Islet precursor cell (in vitro differentiated cells): Measurements from ENCODE around the gene ENDOV.

ENCODE experiments used
- DNase-seq: peaks from one replicate; pipeline ENCODE4 v3.0.0-alpha.2; 2018

ENDOV gene

DNA sequence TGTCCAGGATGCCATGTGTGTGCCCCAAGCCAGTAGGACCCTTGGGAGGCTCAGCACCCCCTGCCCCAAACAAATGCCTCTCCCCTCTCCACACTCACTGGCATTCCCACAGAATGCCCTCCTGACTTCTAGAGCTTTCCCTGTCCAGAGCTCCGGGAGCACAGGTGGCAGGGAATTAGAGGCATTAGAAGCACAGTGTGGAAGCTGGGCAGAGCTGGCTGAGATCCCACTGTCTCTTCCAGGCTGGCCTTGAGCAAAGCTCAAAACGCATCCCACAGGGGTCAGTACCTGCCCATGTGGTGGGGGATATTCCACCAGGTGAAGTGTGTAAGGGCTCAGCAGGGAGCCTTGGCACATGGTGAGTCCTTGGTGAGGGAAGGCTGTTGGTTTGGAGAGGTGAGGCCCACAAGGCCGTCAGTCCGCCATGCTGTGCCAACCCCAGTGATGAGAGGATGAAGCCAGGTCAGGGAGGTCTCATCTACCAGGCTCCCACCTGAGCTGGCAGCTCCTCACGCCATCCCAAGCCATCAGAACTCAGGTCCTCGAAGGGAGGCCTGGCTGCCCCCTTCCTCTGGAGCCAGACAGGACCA is 18.1 kb downstream of the ENDOV start:
- no peak for DNase-seq

DNA sequence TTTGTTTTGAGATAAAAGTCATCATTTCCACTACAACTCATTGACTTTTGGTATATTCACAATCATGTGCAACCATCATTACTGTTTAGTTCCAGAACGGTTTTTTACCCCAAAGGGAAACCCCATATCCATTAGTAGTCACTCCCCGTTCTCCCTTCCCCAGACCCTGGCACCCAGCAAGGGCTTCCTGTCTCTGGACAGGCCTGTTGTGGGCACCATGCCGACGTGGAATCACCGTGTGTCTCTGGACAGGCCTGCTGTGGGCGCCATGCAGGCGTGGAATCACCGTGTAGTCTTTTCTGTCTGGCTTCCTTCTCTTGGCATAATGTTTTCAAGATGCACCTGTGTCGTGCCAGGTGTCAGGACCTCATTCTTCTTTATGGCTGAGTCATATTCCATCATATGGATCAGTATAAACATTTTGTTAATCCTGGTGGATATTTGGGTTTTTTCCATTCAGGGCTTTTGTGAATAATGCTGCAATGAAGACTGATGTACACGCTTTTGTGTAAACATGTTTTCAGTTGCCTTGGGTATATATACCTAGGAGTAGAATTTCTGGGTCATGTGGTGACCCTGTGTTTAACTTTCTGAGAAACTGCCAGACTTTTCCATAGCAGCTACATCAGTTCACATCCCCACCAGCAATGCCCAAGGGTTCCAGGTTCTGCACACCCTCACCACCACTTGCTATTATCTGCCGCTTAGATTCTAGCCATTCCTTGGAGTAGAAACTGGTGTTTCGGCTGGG is 19.1 kb downstream of the ENDOV start:
- no peak for DNase-seq

DNA sequence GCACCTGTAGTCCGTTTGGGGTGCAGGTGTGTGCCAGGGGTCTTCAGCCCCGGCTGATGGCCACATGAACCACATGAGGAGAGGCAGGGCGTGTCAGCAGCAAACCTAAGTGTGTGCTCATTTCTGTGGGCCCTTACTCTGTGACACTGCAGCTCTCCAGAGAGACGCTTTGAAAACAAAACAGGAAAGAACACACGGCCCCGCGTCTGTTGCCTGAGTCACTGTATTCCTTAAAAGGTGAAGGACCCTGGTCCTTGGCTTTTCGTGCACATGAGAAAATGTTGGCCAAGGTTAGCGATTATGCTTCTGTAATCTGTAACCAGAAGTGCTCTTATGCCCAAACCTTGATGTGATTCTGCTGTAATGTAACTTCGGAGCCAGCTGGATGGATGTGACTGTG is 22.6 kb downstream of the ENDOV start:
- DNase-seq = no peak

DNA sequence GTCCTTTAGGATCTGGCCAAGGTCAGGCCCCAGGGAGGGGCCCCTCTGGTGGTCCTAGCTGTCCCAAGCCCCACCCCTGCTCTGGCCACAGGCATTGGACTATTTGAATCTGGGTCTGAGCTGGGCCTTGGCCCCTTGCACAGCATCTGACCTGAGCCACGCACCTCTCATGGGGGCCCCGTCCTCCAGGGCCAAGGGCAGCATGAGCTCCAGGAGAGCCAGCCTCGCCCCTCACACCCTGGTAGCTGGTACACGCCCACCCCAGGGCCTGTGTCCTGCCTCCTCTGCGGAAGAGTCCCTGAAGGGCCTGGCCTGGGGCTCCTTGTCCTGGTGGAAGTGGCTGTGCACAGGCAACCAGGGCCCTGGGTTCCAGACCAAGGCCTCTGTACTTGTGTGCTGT is 23.8 kb downstream of the ENDOV start:
- no peak for DNase-seq

DNA sequence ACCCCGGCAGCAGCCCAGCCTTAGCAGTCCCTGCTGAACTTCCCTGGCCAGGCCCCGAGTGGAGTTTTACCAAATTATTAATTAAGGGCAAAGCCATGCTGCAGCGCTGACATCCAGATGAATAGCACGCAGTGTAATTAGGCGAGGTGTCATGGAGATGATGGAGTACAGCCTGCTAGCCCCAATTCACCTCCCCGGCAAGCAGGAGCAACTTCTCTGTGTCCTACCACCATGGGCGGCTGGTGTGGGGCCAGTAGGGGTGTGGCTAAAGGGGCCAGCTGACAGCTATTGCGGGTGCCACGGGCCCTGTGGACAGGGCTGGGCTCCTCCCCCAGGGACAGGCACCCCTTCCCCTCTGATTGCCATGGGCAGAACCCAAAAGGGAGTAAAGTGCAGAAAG is 24.5 kb downstream of the ENDOV start:
- DNase-seq = no peak

DNA sequence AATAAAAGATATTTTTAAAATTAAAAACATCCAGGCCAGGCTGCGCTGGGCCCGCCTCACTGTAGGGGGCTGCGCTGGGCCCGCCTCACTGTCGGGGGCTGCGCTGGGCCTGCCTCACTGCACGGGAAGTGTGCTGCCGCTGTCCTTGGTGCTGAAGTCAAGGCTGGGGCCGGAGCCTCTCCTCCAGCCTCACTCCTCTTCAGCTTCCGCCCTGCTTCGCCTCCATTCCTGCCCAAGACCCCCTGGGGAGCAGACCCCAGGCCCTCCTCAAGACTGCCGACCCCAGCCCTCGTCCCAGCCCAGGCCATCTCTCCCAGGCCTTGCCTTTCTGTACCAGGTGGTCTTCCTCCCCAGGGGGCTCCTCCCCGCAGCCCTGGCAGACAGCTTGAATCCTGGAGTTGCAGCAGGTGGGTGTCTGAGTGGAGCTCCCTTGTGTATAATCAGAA is 26.2 kb downstream of the ENDOV start:
- DNase-seq = peak; percentile 91

DNA sequence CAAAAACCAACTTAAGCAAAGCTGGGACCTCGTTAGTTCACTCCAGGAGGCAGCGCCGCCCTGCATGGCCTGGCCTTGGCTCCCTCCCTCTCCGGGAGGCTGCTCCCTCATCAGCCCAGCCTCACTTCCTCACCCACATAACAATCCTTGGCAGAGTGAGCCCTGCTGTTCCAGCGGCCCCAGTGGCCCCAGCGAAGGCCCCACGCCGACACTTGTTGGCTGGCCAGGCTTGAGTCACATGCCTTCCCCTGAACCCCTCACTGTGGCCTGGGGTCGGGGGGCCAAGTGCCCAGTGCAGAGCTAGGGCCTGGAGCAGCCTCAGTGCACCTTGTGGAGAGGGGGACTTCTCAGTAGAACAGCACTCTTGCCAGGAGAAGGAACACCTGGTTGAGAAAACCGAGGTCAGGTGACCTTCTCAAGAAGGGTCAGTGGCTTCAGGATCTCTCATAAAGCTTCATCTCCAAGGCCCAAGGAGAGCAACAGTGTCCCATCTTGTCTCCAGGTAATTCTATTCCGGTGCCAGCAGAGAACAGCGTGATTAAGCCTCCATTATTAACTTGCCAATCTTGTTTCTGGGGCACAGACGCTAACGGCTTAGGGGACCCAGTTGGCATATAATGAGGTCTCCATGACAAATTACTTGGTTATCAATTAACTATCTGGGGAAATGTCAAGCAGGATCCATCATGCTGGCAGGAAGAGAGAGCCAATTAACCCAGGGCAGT is 26.8 kb downstream of the ENDOV start:
- no peak for DNase-seq

DNA sequence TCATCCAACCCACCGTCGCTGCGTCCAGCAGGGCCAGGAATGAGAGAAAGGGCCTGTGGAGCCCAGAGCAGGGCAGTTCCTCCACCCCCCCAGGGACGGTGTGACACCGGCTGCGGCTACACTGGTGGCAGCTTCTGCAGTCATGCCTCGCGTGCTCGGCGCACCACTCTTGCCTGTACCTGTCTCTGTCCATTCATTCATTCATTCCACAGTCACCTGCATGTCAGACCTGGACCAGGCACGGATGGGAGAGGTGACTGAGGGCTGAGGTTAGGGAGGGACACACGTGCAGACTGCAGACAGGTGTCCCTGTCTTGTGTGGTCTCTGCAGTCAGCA is 27.3 kb downstream of the ENDOV start:
- DNase-seq = no peak

DNA sequence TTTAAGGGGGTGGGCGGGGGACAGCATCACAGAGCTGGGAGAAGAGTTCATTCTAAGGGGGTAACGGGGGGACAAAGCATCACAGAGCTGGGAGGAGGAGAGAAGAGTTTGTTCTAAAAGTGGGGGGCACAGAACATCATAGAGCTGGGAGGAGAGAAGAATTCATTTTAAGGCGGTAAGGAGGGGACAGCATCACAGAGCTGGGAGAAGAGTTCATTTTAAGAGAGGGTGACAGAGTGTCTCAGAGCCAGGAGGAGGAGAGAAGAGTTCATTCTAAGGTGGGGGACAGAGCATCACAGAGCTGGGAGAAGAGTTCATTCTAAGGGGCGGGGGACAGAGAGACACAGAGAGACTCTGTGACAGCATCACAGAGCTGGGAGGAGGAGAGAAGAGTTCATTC is 27.8 kb downstream of the ENDOV start:
- DNase-seq = no peak

DNA sequence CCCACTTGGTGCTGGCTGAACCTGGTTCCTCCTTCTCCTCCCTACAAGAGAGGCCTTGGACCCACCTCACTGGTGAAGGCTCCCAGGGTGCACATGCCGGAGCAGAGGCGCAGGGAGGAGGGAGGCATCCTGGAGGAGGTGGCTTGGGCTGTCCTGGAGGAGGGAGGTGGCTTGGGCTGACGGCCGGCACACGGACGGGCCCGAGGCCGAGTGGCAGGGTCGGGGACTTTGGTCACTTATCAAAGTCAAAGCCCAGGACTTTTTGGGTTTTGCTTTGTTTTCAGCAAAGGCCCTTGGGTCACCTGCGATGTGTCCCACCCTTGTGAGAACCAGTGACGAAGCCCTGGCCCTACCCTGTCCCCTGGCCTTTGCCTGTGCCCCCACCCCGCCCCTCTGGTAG is 28.5 kb downstream of the ENDOV start:
- no peak for DNase-seq

DNA sequence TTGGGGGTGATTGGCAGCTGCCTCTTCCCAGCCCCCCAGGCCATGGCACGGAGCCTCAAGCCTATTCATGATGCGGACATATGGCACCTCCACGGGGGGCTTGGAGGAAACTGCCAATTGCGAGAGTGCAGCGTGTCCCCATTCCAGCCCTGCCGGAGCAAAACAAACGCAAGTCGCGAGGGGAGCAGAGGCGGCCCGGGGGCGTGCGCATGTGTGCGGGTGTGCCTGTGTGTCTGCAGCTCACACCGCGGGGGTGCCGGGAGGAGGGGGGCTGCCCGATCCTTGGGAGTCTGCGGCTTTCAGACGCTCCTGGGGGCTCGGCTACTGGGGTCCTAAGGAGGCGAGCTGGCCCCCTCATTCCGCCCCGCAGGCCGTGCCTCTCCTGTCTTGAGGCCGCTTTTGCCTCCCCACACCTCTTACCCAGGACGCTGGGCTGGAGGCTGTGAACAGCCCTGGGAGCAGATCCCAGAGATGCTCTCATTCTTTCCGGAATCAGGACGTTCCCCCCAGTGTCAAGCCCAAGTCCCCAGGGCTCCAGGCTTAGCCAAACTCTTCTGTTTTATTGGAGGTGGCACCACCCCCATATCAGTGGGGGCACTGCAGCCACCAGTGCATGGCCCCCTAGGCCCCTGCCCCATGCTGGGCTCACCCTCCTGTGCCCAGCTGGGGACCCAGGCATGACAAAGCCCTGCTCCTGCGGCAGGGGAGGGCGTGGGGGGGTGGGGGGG is 29.1 kb downstream of the ENDOV start:
- DNase-seq = no peak

DNA sequence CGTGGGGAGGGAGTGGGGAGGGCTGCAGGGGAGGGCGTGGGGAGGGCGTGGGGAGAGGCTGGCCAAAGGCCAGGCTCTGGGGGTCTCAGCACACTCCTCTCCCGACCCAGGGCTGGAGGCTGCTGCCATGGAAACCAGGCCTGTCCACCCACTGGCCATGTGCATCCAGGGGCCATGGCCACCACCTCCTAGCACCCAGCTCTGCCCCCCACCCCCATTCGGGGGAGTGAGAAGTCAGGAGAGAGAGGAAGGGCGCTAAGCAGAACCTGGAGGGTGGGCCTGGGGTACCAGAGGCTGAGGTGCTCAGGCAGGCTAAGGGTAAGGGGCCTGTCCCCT is 29.6 kb downstream of the ENDOV start:
- no peak for DNase-seq

DNA sequence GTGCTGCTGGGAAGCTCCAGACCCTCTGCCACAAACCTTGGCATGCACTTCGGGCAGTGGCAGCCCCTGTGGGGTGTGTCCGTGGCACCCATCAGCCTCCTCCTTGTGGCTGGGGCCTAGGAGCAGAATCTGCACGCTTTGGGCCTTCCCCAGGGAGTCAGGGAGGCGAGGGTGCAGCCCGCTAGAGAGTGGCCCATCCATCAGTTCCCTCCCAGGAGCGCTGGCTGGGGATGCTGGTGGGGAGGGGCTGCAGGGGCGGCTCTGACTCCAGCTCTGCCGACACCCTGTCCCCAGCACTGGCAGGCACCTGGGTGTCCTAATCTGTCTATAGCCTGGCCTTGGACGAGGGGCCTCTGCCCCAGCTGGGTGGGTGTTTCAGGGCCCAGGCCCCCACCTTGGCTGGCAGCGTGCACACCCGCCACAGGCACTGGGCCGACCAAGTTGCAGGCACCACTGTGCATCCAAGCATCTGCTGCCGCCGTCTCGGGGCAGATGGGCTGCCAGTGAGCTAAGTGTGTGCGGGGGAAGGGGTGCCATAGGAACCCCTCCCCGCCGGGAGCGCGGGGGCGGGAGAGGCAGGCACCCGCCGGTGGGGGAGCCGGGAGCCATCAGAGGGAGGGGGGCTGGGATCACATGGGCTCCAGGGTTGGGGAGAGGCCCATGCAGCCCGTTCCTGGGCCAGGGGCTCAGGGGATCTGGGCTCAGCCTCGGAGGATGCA is 30.2 kb downstream of the ENDOV start:
- DNase-seq = no peak

DNA sequence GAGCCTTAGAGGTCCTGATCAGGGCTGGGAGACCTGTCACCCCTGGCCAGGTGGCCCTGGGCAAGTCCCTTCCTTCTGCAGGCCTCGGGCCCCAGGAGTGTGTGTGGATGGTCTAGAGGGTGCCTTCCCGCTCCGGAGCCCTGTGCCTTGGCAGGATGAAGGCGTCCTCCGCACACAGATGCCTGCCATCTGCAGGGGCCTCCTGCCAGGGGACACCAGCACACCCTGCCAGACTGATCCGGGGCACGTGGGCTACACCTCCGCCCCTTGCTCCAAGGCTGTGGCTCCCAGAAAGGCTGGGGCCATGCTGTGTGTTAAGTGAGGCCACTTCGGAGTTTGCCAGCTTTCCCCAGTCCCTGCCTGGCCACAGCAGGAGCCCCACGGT is 30.8 kb downstream of the ENDOV start:
- no peak for DNase-seq

DNA sequence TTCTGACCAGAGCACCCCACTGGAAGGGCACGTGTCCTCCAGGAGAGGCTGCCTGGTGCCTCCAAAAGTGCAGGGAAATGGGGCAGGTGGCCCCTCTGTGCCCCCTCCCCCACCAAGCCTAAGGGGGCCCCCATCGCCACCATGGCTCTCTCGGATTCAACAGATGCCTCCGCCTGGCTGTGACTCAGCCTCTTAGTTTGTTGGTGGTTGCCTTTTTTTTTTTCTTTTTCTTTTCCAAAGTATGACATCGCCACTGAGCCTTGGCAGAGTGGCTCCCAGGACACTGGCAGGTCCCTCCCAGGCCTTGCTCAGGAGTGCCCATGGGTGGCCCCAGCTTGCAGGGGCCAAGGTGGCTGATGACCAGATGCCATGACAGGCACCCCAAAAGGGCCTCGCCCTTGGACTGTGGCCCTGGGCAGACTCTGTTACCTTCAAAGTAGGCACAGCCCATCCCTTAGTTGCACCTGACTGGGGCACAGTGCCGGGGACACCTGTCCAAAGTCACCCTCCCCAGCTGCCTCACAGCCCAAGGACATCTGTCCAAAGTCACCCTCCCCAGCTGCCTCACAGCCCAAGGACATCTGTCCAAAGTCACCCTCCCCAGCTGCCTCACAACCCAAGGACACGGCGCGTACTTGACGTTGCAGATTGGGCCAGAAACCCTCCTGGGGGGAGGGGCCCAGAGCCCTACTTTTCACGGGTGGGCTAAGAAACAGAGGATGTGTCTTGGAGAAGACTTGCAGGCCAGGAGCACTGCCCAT is 31.9 kb downstream of the ENDOV start:
- no peak for DNase-seq

DNA sequence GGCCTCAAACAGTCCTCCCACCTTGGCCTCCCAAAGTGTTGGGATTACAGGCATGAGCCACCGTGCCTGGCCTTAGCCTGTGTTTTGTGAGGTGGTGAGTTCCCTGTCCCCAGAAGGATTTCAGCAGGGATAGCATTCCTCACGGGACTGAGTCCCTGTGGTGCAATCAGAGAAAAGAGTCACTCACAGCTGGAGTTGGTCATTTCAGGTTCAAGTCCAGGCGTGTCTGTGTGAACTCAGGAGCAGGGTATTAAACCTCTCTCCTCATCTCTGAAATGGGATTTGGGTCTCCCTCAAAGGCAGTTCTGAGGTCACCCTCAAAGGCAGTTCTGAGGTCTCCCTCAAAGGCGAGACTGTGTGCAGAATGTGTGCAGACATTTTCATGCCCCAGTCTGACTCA is 32.8 kb downstream of the ENDOV start:
- DNase-seq = no peak

DNA sequence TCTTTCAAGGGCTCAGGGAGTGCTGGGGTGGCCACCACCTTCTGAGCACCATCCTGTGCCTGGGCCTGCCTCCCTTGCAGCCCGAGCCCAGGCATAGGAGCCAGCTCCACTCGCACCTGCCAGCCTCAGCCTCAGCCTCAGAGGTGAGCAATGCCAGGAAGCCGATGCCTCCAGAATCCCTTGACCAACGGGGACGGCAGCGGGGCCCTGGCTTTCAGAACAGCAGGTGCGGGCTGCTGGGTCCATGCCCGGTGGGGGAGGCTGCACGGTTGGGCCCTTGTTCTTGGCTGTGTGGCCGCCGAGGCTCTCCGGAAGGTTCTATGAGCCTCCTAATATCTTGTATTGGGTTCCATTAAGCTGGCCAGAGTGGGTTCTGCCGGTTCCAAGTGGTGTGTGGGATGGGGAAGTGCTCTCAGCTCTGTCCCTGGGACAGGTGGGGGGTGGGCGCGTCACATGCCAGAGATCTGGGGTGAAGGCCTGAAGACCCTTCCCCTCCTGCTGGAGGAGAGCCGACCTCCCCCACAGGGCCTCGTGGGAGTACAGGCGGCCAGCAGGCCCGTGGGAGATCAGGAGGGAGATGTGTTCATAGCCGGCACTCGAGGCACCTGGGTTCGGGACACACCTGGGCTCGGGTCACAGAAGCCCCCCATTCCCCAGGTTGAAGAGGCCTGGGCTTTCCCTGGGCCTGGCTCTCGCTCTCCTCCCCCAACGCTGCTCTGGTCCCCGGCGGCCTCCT is 34.4 kb downstream of the ENDOV start:
- no peak for DNase-seq

DNA sequence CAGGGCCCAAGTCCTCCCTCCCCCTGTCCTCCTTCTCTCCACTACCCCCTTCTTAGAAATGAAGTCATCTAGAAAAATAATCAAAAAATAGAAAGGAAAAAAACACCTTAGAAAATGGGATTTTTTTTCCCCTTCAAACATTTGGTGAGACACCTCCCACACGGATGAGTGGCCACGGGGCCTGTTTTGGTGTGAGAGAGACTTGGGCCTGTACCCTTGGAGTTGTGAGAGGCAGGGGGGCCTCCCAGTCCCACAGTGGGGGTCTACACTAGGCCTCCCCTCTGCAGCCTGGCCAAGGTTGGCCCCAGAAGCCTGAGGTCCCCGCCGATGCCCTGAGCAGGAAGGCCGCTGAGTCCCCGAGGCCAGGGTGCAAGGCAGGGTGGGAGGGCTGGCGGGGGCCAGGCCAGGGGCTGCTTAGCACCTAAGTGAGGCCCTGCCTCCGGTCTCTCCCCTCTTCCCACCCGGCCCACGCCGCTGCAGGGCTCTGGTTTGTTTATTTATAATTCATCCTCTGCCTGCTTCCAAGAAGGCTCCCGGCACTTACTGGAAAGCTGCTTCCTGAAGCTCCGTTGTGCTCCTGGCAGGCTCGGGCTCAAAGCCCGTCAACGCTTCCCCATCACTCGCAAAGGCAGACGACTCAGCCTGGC is 35.1 kb downstream of the ENDOV start:
- no peak for DNase-seq

DNA sequence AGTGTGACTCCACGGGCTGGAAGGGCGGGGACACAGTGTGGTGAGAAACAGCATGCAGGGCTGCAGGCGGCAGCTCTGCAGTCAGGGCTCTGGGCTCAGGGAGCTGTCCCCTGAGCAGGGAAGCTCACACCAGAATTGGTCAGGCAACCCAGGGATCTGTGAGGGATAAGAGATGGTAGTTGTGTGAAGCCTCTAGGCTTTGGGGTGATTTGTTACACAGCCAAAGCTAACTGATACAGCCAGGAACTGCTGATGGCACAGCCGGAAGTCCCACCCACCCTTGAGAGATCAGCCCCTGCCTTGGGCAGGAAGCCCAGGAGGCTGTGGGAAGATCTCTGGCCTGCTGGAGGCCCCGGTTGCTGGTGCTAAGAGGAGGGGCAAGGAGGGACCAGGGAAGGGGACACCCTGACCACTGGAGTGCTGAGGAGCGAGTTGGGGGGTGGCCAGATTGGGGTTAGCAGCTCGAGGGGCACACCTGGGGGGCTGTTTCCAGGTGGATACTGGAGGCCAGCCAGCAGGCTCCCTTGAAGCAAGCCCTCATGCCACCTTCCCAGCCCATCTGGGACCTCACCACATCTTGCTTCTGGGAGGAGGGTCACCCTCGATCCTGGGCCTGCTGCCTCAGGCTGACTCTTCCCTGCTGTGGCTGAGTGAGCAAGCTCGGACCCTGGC is 36.3 kb downstream of the ENDOV start:
- DNase-seq = no peak

DNA sequence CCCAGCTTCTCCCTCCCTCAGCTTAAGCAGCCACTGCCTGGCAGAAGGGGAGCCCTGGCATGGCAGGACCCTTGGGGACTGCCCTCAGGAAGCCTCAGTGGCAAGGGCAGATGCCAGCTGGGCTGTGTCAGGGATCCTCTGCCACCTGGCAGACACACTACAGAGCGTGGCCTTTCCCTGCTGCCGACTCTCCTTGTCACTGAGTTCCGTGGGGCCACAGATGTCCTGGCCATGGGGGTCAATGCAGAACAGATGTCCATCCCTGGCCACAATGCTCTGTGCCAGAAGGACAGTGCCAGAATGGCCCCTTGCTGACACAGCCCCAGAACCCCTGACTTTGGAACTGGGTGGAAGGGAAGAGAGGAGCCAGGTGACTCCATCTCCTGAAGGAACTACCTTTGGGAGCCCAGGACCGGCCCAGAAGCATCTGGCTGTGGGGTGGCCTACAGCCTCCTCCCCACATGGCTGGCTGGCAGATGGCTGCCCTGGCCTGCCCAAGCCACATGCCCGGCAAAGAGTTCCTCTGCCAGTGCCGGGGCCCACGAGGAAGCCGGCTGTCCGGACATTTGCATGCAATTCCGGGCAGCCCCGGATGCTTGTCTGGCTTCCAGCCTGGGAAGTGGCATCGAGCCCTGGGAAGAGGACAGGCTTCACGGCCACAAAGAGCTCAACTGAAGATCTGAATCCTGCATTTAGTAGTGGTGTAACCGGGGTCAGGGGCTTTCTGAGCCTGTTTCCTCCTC is 37.4 kb downstream of the ENDOV start:
- DNase-seq = no peak
